ENCODE measurements around the gene NXPH2.
"Not testable (repeated sequence)": the region's sequence is repeated elsewhere in the genome, so short reads cannot be mapped to it uniquely, and the experiment has no call there.

NXPH2 gene

GRCh38 chr2:138752197-138752956 lies 27.8 kb downstream of the NXPH2 start:
- DNase-seq, result no peak

GRCh38 chr2:138744713-138745112 lies 35.5 kb downstream of the NXPH2 start:
- no peak for DNase-seq

GRCh38 chr2:138742441-138743057 lies 37.6 kb downstream of the NXPH2 start:
- no peak for DNase-seq

GRCh38 chr2:138741851-138742250 lies 38.3 kb downstream of the NXPH2 start:
- DNase-seq, result no peak

GRCh38 chr2:138737009-138737554 lies 43.1 kb downstream of the NXPH2 start:
- not testable (repeated sequence) for DNase-seq

GRCh38 chr2:138732651-138733050 lies 47.5 kb downstream of the NXPH2 start:
- no peak for DNase-seq

- no peak for DNase-seq
Observed at GRCh38 chr2:138730497-138731030, 49.6 kb downstream of the NXPH2 start.

- DNase-seq, result no peak
Observed at GRCh38 chr2:138727956-138728355, 52.2 kb downstream of the NXPH2 start.

GRCh38 chr2:138726681-138727080 lies 53.5 kb downstream of the NXPH2 start:
- DNase-seq, result no peak

- DNase-seq, result no peak
Observed at GRCh38 chr2:138724729-138725459, 55.3 kb downstream of the NXPH2 start.

GRCh38 chr2:138724327-138724726 lies 55.9 kb downstream of the NXPH2 start:
- DNase-seq, result no peak

- no peak for DNase-seq
Observed at GRCh38 chr2:138723196-138723987, 56.8 kb downstream of the NXPH2 start.

GRCh38 chr2:138722316-138722715 lies 57.9 kb downstream of the NXPH2 start:
- no peak for DNase-seq

GRCh38 chr2:138720035-138720838 lies 60.0 kb downstream of the NXPH2 start:
- no peak for DNase-seq

GRCh38 chr2:138718405-138718804 lies 61.8 kb downstream of the NXPH2 start:
- no peak for DNase-seq

- DNase-seq, result peak in 1 of 5 experiments; percentile 1
Observed at GRCh38 chr2:138716183-138716582, 64.0 kb downstream of the NXPH2 start.

GRCh38 chr2:138713504-138713903 lies 66.7 kb downstream of the NXPH2 start:
- no peak for DNase-seq

- DNase-seq, result no peak
Observed at GRCh38 chr2:138713069-138713496, 67.1 kb downstream of the NXPH2 start.

- DNase-seq, result peak in 1 of 5 experiments; percentile 1
Observed at GRCh38 chr2:138712212-138712979, 67.8 kb downstream of the NXPH2 start.

- no peak for DNase-seq
Observed at GRCh38 chr2:138711812-138712211, 68.4 kb downstream of the NXPH2 start.

Data from T-helper 2 cell (primary cell).